GM23338 (cell line): ENCODE measurements around the gene RNGTT.

Source experiments
- CREB1 ChIP-seq: fragments of 250-450 bp; sonication (Bioruptor Pico); IDR thresholded peaks from 2 replicates; pipeline ENCODE4 v1.5.0; 2020; ENCODE audit warnings: low read depth, mild to moderate bottlenecking, moderate library complexity
- CTCF ChIP-seq, 2 experiments: fragments of 200-600 bp in 1 of 2; sonication (generic) in 1 of 2; conservative IDR thresholded peaks; 2 replicates each; pipeline versions ENCODE4 v1.5.1 to v1.6.1; 2016 to 2017; ENCODE audit warnings: antibody characterized with exemption in 2 of 2, low read depth in 2 of 2, mild to moderate bottlenecking in 2 of 2, moderate library complexity in 1 of 2
- ETS1 ChIP-seq: IDR thresholded peaks from 2 replicates; pipeline ENCODE4 v1.6.1; 2016; ENCODE audit warnings: antibody characterized with exemption
- EZH2 ChIP-seq: fragments of 200-600 bp; sonication (generic); IDR thresholded peaks from one replicate; pipeline ENCODE4 v1.8.0; 2017; ENCODE audit warnings: antibody characterized with exemption, mild to moderate bottlenecking, low read depth; ENCODE audit not compliant: unreplicated experiment
- EZH2phosphoT487 ChIP-seq: fragments of 200-600 bp; sonication (generic); IDR thresholded peaks from one replicate; pipeline ENCODE4 v1.8.1; 2018; ENCODE audit warnings: antibody characterized with exemption; ENCODE audit not compliant: unreplicated experiment
- JUNB ChIP-seq: IDR thresholded peaks from one replicate; pipeline ENCODE4 v1.6.1; 2016; ENCODE audit warnings: antibody characterized with exemption; ENCODE audit not compliant: unreplicated experiment
- NANOG ChIP-seq: IDR thresholded peaks from 2 replicates; pipeline ENCODE4 v1.6.1; 2016; ENCODE audit warnings: antibody characterized with exemption, borderline replicate concordance
- POLR2AphosphoS5 ChIP-seq: IDR thresholded peaks from 2 replicates; pipeline ENCODE4 v1.6.1; 2016; ENCODE audit warnings: antibody characterized with exemption, low read depth
- STAT1 ChIP-seq: IDR thresholded peaks from one replicate; pipeline ENCODE4 v1.6.1; 2016; ENCODE audit warnings: antibody characterized with exemption; ENCODE audit not compliant: unreplicated experiment
- ZNF114 ChIP-seq: fragments of 250-450 bp; sonication (Bioruptor Pico); IDR thresholded peaks from 2 replicates; pipeline ENCODE4 v1.5.0; 2020; ENCODE audit warnings: mild to moderate bottlenecking, moderate library complexity
- ZNF331 ChIP-seq: fragments of 250-450 bp; sonication (Bioruptor Pico); IDR thresholded peaks from 2 replicates; pipeline ENCODE4 v1.5.0; 2020; ENCODE audit warnings: low read depth, mild to moderate bottlenecking, moderate library complexity
- ZNF462 ChIP-seq: fragments of 250-450 bp; sonication (Bioruptor Pico); IDR thresholded peaks from 2 replicates; pipeline ENCODE4 v1.5.0; 2020; ENCODE audit warnings: mild to moderate bottlenecking, moderate library complexity
- TF ChIP-seq, protein P1 (sequence below): IDR thresholded peaks from one replicate; pipeline ENCODE4 v1.6.1; 2018; ENCODE audit warnings: antibody characterized with exemption; ENCODE audit not compliant: unreplicated experiment

DNA sequence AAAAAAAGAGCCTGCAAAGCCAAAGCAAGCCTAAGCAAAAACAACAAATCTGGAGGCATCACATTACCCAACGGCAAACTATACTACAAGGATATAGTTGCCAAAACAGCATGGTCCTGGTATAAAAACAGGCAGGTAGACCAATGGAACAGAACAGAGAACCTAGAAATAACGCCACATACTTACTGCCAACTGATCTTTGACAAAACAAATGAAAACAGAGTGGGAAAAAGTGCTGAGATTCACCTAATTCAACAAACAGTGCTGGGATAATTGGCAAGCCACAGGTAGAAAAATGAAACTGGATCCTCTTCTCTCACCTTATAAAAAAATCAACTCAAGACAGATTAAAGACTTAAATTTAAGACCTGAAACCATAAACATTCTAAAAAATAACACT, 291.8 kb downstream of the RNGTT start:
- TF ChIP-seq CTCF (conservative IDR thresholded peaks at IDR 0.05; ENCODE audit: low read depth in 2 of 2) = no peak
- TF ChIP-seq EZH2 = no peak
- no peak for TF ChIP-seq EZH2phosphoT487
- no peak for TF ChIP-seq POLR2AphosphoS5
- no peak for TF ChIP-seq ETS1
- TF ChIP-seq JUNB = no peak
- TF ChIP-seq, protein P1, sequence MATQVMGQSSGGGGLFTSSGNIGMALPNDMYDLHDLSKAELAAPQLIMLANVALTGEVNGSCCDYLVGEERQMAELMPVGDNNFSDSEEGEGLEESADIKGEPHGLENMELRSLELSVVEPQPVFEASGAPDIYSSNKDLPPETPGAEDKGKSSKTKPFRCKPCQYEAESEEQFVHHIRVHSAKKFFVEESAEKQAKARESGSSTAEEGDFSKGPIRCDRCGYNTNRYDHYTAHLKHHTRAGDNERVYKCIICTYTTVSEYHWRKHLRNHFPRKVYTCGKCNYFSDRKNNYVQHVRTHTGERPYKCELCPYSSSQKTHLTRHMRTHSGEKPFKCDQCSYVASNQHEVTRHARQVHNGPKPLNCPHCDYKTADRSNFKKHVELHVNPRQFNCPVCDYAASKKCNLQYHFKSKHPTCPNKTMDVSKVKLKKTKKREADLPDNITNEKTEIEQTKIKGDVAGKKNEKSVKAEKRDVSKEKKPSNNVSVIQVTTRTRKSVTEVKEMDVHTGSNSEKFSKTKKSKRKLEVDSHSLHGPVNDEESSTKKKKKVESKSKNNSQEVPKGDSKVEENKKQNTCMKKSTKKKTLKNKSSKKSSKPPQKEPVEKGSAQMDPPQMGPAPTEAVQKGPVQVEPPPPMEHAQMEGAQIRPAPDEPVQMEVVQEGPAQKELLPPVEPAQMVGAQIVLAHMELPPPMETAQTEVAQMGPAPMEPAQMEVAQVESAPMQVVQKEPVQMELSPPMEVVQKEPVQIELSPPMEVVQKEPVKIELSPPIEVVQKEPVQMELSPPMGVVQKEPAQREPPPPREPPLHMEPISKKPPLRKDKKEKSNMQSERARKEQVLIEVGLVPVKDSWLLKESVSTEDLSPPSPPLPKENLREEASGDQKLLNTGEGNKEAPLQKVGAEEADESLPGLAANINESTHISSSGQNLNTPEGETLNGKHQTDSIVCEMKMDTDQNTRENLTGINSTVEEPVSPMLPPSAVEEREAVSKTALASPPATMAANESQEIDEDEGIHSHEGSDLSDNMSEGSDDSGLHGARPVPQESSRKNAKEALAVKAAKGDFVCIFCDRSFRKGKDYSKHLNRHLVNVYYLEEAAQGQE = no peak
- no peak for TF ChIP-seq ZNF114
- TF ChIP-seq NANOG = no peak
- TF ChIP-seq STAT1 = no peak
- no peak for TF ChIP-seq CREB1
- TF ChIP-seq ZNF462 = no peak
- TF ChIP-seq ZNF331 (CRISPR knock-in tag) = no peak
